Erythroblast (primary cell): ENCODE measurements around the gene PIP5K1A.

Experiments
- GATA1 ChIP-seq: IDR thresholded peaks from 2 replicates; pipeline ENCODE4 v1.6.1; 2011; ENCODE audit warnings: low read depth, mild to moderate bottlenecking, control low read depth, low read length, moderate library complexity
- POLR2A ChIP-seq: IDR thresholded peaks from 2 replicates; pipeline ENCODE4 v1.6.1; 2011; ENCODE audit warnings: mild to moderate bottlenecking, low read length

DNA sequence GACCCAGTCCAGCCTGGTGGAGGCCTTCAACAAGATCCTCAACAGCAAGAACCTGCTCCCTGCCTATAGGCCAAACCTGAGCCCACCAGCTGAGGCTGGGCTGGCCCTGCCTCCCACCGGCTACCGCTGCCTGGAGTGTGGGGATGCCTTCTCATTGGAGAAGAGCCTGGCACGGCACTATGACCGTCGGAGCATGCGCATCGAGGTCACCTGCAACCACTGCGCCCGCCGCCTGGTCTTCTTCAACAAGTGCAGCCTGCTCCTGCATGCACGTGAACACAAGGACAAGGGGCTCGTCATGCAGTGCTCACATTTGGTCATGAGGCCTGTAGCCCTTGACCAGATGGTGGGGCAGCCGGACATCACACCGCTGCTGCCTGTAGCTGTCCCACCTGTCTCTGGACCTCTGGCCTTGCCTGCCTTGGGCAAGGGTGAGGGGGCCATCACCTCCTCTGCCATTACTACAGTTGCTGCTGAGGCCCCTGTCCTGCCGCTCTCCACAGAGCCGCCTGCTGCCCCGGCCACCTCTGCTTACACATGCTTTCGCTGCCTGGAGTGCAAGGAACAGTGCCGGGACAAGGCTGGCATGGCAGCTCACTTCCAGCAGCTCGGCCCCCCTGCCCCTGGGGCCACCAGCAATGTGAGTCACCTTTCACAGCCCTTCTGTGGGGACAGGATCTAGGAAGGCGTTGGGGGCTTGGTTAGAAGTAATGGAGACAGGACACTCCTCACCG lies 89.6 kb downstream of the PIP5K1A start:
- TF ChIP-seq POLR2A, result no peak
- no peak for TF ChIP-seq GATA1
